GM12878 (cell line): Measurements from ENCODE around the gene SWT1. TPM values are rescaled to one million over a fixed set of nuclear protein-coding genes. Genes with fewer than 3 reads are reported as not detected.

Source experiments
- ATAC-seq: fragments of 200-7000 bp; cut with Tn5 transposase; 3 replicates; pipeline ENCODE4 v1.9.1; 2020; ENCODE audit warnings: mild to moderate bottlenecking, moderate library complexity
- BruUV-seq: library from RNA; stranded (reverse); fragments of 400-500 nt; replicated peaks from 2 replicates; lab custom pipeline; 2021; lab: Mats Ljungman, UMichigan
- CTCF ChIA-PET: fragments of 300-600 bp; sonication (Branson Sonifier 250); formaldehyde crosslinking; extraction: SDS; loops from one replicate; lab custom pipeline; 2021; ENCODE audit warnings: inconsistent platforms; lab: Yijun Ruan, JAX
- POLR2A ChIA-PET: fragments of 350-600 bp; formaldehyde crosslinking; extraction: SDS; loops from one replicate; lab custom pipeline; 2021; ENCODE audit warnings: inconsistent platforms; lab: Charles Lee
- RAD21 ChIA-PET: fragments of 300-600 bp; sonication (Branson Sonifier 250); formaldehyde crosslinking; loops from one replicate; lab custom pipeline; 2023; ENCODE audit warnings: antibody characterized with exemption; ENCODE audit not compliant: unreplicated experiment; lab: Charles Lee
- SMC1A ChIA-PET: fragments of 300-600 bp; sonication (Branson Sonifier 250); formaldehyde crosslinking; loops from one replicate; lab custom pipeline; 2023; ENCODE audit not compliant: unreplicated experiment, uncharacterized antibody; lab: Charles Lee
- DNase-seq: peaks from one replicate; pipeline ENCODE4 v3.0.0-alpha.2; 2011; ENCODE audit warnings: low read depth, low spot score
- FAIRE-seq: peaks from 3 replicates; lab custom pipeline; 2011; peaks lifted over from hg19 to GRCh38; lab: Jason Lieb, UNC
- H2AFZ ChIP-seq: 2 replicates; pipeline ENCODE4 v1.6.0; 2011; ENCODE audit warnings: low read depth, low read length, control low read depth; ENCODE audit not compliant: control insufficient read depth
- H3K27ac ChIP-seq: 2 replicates; pipeline ENCODE4 v1.5.1; 2011; ENCODE audit warnings: control low read depth; ENCODE audit not compliant: control insufficient read depth, insufficient read depth
- H3K27me3 ChIP-seq, 2 experiments: replicated peaks in 1 of 2; 2 replicates each; pipeline versions ENCODE4 v1.6.0 to v1.6.1; 2011; ENCODE audit warnings: low read length in 1 of 2; ENCODE audit not compliant: control insufficient read depth in 2 of 2, insufficient read depth in 2 of 2
- H3K36me3 ChIP-seq, 2 experiments: 2 replicates each; pipeline ENCODE4 v1.5.1; 2011; ENCODE audit warnings: low read length in 1 of 2; ENCODE audit not compliant: control insufficient read depth in 2 of 2, insufficient read depth in 2 of 2
- H3K4me1 ChIP-seq: 2 replicates; pipeline ENCODE4 v1.6.1; 2011; ENCODE audit warnings: mild to moderate bottlenecking, low read length, moderate library complexity, mixed read lengths; ENCODE audit not compliant: control insufficient read depth, insufficient read depth
- H3K4me2 ChIP-seq: 2 replicates; pipeline ENCODE4 v1.6.0; 2011; ENCODE audit warnings: control low read depth; ENCODE audit not compliant: control insufficient read depth, insufficient read depth
- H3K4me3 ChIP-seq: fragments of 200-600 bp; sonication (generic); 2 replicates; pipeline ENCODE4 v1.5.1; 2016
- H3K79me2 ChIP-seq: 2 replicates; pipeline ENCODE4 v1.6.0; 2011; ENCODE audit warnings: low read length; ENCODE audit not compliant: control insufficient read depth, insufficient read depth
- H3K9ac ChIP-seq: 2 replicates; pipeline ENCODE4 v1.8.0; 2011; ENCODE audit warnings: low read length, control low read depth, mixed read lengths; ENCODE audit not compliant: control insufficient read depth, insufficient read depth
- H3K9me3 ChIP-seq: replicated peaks from 3 replicates; pipeline ENCODE4 v1.5.1; 2011; ENCODE audit warnings: mild to moderate bottlenecking, low read length; ENCODE audit not compliant: control insufficient read depth, insufficient read depth
- H4K20me1 ChIP-seq: 2 replicates; pipeline ENCODE4 v1.6.0; 2011; ENCODE audit not compliant: control insufficient read depth, insufficient read depth
- EZH2 ChIP-seq: IDR thresholded peaks from 2 replicates; pipeline ENCODE4 v1.6.1; 2012; ENCODE audit warnings: low read depth, mild to moderate bottlenecking, control low read depth, inconsistent platforms, low read length, borderline replicate concordance; ENCODE audit not compliant: control insufficient read depth
- RAD21 ChIP-seq: IDR thresholded peaks from 2 replicates; pipeline ENCODE4 v1.6.1; 2011; ENCODE audit warnings: mild to moderate bottlenecking, low read depth, low read length, moderate library complexity; ENCODE audit not compliant: insufficient read depth
- SMC3 ChIP-seq: IDR thresholded peaks from 2 replicates; pipeline ENCODE4 v1.6.1; 2011; ENCODE audit warnings: low read length, improper control_type of control experiment, borderline replicate concordance
- WGBS: methylation state at CpG from one replicate; pipeline ENCODE4 v1.1.6; 2016; ENCODE audit warnings: low lambda C conversion rate; ENCODE audit not compliant: insufficient replicate concordance, insufficient coverage; ENCODE audit errors: missing lambda C conversion rate; 5-methylcytosine and 5-hydroxymethylcytosine counted together
- in situ Hi-C: fragments of 300-500 bp; cut with MboI; formaldehyde crosslinking; loops from 9 replicates; pipeline ENCODE4 v1.14.3; 2018; ENCODE audit warnings: mixed read lengths
- intact Hi-C: fragments of 100-400 bp; cut with micrococcal nuclease; formaldehyde crosslinking; loops from one replicate; pipeline ENCODE4 v1.14.2; 2022; ENCODE audit not compliant: unreplicated experiment
- polyA plus RNA-seq, 11 experiments: library from polyadenylated mRNA; depleted of rRNA in 4 of 11; unstranded in 6 of 11; stranded (reverse) in 5 of 11; fragments of >200 nt; fragmentation: Nextera tagmentation in 4 of 11; fragmentation: Illumina TruSeq in 1 of 11; extraction: Ambion mirVana in 4 of 11; extraction: Trizol in 1 of 11; gene quantifications; 1 replicate in 1 of 11; 2 replicates in 10 of 11; pipeline versions ENCODE4 v1.2.1 to v1.2.3, GENCODE V29; 2011 to 2016; ENCODE audit warnings: inconsistent platforms in 2 of 11, missing spikeins in 2 of 11, low read depth in 1 of 11
- total RNA-seq, 4 experiments: library from RNA; depleted of rRNA in 3 of 4; stranded (reverse); fragments of >200 nt in 3 of 4; fragmentation: Illumina TruSeq in 1 of 4; extraction: Trizol in 1 of 4; gene quantifications; 2 replicates each; pipeline versions ENCODE4 v1.2.1 to v1.2.3, GENCODE V29; 2013 to 2021
- TF ChIP-seq, protein P1 (sequence below): IDR thresholded peaks from 2 replicates; pipeline ENCODE4 v1.6.1; 2012; ENCODE audit warnings: mild to moderate bottlenecking, low read depth, low read length
- TF ChIP-seq, protein P2 (sequence below), 3 experiments: IDR thresholded peaks in 2 of 3; conservative IDR thresholded peaks in 1 of 3; 2 replicates each; pipeline ENCODE4 v1.5.1; 2011; ENCODE audit warnings: low read depth in 3 of 3, low read length in 3 of 3, mild to moderate bottlenecking in 3 of 3, control low read depth in 2 of 3, moderate library complexity in 2 of 3, inconsistent platforms in 1 of 3, mixed read lengths in 1 of 3; ENCODE audit not compliant: control insufficient read depth in 2 of 3, insufficient read depth in 1 of 3; ENCODE audit errors: extremely low read depth in 1 of 3

The SWT1 gene
- total and polyA plus RNA-seq, 10 of the 15 experiments (the other 5 are each of a cell fraction or from before 2014, with no cell fraction given) = 1.0 to 4.2 (median 2.6) TPM

DNA sequence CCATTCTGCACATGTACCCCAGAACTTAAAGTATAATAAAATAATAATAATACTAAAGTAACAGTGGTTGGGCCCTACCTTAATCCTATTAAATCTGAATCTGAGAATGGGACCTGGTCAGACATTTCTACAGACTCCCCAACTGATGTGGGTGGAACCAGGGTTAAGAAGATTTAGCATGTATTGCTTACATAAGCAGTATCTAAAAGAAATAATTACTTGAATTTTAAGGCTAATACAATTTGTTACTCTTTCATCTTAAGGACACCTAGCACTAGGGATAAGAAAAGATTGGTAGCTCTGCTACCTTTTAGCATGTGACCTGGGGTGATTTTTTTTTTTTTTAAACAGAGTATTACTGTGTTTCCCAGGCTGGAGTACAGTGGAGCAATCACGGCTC is 80.7 kb downstream of the SWT1 start (continued):
- TF ChIP-seq, protein P1, sequence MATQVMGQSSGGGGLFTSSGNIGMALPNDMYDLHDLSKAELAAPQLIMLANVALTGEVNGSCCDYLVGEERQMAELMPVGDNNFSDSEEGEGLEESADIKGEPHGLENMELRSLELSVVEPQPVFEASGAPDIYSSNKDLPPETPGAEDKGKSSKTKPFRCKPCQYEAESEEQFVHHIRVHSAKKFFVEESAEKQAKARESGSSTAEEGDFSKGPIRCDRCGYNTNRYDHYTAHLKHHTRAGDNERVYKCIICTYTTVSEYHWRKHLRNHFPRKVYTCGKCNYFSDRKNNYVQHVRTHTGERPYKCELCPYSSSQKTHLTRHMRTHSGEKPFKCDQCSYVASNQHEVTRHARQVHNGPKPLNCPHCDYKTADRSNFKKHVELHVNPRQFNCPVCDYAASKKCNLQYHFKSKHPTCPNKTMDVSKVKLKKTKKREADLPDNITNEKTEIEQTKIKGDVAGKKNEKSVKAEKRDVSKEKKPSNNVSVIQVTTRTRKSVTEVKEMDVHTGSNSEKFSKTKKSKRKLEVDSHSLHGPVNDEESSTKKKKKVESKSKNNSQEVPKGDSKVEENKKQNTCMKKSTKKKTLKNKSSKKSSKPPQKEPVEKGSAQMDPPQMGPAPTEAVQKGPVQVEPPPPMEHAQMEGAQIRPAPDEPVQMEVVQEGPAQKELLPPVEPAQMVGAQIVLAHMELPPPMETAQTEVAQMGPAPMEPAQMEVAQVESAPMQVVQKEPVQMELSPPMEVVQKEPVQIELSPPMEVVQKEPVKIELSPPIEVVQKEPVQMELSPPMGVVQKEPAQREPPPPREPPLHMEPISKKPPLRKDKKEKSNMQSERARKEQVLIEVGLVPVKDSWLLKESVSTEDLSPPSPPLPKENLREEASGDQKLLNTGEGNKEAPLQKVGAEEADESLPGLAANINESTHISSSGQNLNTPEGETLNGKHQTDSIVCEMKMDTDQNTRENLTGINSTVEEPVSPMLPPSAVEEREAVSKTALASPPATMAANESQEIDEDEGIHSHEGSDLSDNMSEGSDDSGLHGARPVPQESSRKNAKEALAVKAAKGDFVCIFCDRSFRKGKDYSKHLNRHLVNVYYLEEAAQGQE = no peak
- TF ChIP-seq, all 136 proteins: peak for 0

DNA sequence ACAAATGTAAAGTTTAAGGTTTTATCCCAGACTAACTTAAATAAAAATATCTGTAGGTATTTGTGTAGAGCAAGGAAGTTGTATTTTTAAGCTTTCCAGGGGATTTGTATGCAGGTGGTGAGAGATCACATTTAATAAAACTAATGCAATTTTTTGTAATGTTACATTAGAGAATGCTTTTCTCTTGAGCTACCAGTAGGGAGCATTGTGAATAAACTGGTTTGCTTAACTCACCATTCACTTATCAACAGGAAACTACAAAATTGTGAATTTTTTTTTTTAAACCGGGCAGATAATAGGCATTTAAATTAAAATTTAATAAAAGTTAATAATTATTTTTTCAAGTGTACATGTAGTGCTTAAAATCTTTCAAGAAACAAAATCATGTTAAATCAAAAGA is 81.5 kb downstream of the SWT1 start:
- peak; percentile 50 for ATAC-seq
- H3K36me3 ChIP-seq = no peaks in the 10 kb centered on the region
- no peaks in the 10 kb centered on the region for H3K4me1 ChIP-seq
- RAD21 ChIA-PET = interaction anchor here (0.8 to 5.2 kb wide), 16 partner anchors 11 to 458 kb away, joined by 3 to 52 read pairs (median 6); partner anchors contain the start of gene IVNS1ABP
- H2AFZ ChIP-seq = no peak overlapping the region
- DNase-seq = no peak
- no peak overlapping the region for H3K9ac ChIP-seq
- POLR2A ChIA-PET = interaction anchor here (1.0 kb wide), 1 partner anchor 8 kb away, joined by 3 read pairs; no protein-coding TSS in a partner anchor
- WGBS = 7% methylated on average over 1 of the region's 1 CpG
- SMC1A ChIA-PET = interaction anchor here (0.7 to 5.0 kb wide), 19 partner anchors 9 to 456 kb away, joined by 3 to 33 read pairs (median 4); partner anchors contain the start of gene IVNS1ABP
- no peak overlapping the region for H3K4me2 ChIP-seq
- H4K20me1 ChIP-seq = no peaks in the 10 kb centered on the region
- peak; percentile 31; the same call in 1 of the 2 replicates for TF ChIP-seq SMC3
- TF ChIP-seq EZH2 = no peak
- peak; percentile 39 for TF ChIP-seq RAD21
- TF ChIP-seq, protein P2, sequence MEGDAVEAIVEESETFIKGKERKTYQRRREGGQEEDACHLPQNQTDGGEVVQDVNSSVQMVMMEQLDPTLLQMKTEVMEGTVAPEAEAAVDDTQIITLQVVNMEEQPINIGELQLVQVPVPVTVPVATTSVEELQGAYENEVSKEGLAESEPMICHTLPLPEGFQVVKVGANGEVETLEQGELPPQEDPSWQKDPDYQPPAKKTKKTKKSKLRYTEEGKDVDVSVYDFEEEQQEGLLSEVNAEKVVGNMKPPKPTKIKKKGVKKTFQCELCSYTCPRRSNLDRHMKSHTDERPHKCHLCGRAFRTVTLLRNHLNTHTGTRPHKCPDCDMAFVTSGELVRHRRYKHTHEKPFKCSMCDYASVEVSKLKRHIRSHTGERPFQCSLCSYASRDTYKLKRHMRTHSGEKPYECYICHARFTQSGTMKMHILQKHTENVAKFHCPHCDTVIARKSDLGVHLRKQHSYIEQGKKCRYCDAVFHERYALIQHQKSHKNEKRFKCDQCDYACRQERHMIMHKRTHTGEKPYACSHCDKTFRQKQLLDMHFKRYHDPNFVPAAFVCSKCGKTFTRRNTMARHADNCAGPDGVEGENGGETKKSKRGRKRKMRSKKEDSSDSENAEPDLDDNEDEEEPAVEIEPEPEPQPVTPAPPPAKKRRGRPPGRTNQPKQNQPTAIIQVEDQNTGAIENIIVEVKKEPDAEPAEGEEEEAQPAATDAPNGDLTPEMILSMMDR (IDR thresholded peaks at IDR 0.05 in 2 of 3, conservative IDR thresholded peaks at IDR 0.05 in 1 of 3; ENCODE audit: control insufficient read depth in 2 of 3, extremely low read depth in 1 of 3, insufficient read depth in 1 of 3, low read depth in 3 of 3, low read length in 3 of 3) = peak; percentile 29 to 40 (median 29); a peak in 4 of 6 replicates
- H3K9me3 ChIP-seq = no peaks in the 10 kb centered on the region
- H3K27ac ChIP-seq = no peak overlapping the region
- intact Hi-C loops (no loop called here), in situ Hi-C loops (no loop called here)
- H3K27me3 ChIP-seq = no peaks in the 10 kb centered on the region
- no TSS peak for BruUV-seq
- CTCF ChIA-PET = interaction anchor here (0.7 to 3.8 kb wide), 23 partner anchors 9 to 456 kb away, joined by 3 to 48 read pairs (median 4); no protein-coding TSS in a partner anchor
- no peak overlapping the region for H3K4me3 ChIP-seq
- FAIRE-seq = no peak
- H3K79me2 ChIP-seq = no peaks in the 10 kb centered on the region
